Activated CD4-positive, alpha-beta memory T cell treated with anti-CD3 and anti-CD28 coated beads for 36 hours (primary cell): ENCODE data around the gene B4GALT1. TPM values are rescaled to one million over a fixed set of nuclear protein-coding genes. Genes with fewer than 3 reads are reported as not detected.

Experiments
- CTCF ChIA-PET: fragments of 350-600 bp; sonication (Branson Sonifier 250); formaldehyde crosslinking; loops from one replicate; lab custom pipeline; 2021; ENCODE audit warnings: antibody characterized with exemption, inconsistent platforms; lab: Charles Lee
- POLR2A ChIA-PET: fragments of 350-600 bp; sonication (Branson Sonifier 250); formaldehyde crosslinking; loops from one replicate; lab custom pipeline; 2021; ENCODE audit warnings: antibody characterized with exemption; lab: Charles Lee
- DNase-seq: peaks from one replicate; pipeline ENCODE4 v3.0.0-alpha.2; 2020
- H3K27ac Mint-ChIP-seq: one replicate; pipeline ENCODE4 v1.8.0; 2021; ENCODE audit warnings: mixed read lengths
- H3K27me3 Mint-ChIP-seq: one replicate; pipeline ENCODE4 v1.8.0; 2021; ENCODE audit warnings: mixed read lengths
- H3K36me3 Mint-ChIP-seq: one replicate; pipeline ENCODE4 v1.8.0; 2021; ENCODE audit warnings: mixed read lengths
- H3K4me1 Mint-ChIP-seq: one replicate; pipeline ENCODE4 v1.8.0; 2021; ENCODE audit warnings: low read depth, mixed read lengths
- H3K4me3 Mint-ChIP-seq: one replicate; pipeline ENCODE4 v1.8.0; 2021; ENCODE audit warnings: mild to moderate bottlenecking, mixed read lengths
- H3K9me3 Mint-ChIP-seq: one replicate; pipeline ENCODE4 v1.8.0; 2021; ENCODE audit warnings: mixed read lengths
- intact Hi-C: fragments of 100-400 bp; cut with micrococcal nuclease; formaldehyde crosslinking; loops from one replicate; pipeline ENCODE4 v1.15.1; 2023
- total RNA-seq, 2 experiments: library from RNA; stranded (reverse); gene quantifications; one replicate each; pipeline ENCODE4 v1.2.3, GENCODE V29; 2021

B4GALT1 gene
- total RNA-seq, 2 experiments from 2014 or later, result 76.6 to 78.0 TPM

DNA sequence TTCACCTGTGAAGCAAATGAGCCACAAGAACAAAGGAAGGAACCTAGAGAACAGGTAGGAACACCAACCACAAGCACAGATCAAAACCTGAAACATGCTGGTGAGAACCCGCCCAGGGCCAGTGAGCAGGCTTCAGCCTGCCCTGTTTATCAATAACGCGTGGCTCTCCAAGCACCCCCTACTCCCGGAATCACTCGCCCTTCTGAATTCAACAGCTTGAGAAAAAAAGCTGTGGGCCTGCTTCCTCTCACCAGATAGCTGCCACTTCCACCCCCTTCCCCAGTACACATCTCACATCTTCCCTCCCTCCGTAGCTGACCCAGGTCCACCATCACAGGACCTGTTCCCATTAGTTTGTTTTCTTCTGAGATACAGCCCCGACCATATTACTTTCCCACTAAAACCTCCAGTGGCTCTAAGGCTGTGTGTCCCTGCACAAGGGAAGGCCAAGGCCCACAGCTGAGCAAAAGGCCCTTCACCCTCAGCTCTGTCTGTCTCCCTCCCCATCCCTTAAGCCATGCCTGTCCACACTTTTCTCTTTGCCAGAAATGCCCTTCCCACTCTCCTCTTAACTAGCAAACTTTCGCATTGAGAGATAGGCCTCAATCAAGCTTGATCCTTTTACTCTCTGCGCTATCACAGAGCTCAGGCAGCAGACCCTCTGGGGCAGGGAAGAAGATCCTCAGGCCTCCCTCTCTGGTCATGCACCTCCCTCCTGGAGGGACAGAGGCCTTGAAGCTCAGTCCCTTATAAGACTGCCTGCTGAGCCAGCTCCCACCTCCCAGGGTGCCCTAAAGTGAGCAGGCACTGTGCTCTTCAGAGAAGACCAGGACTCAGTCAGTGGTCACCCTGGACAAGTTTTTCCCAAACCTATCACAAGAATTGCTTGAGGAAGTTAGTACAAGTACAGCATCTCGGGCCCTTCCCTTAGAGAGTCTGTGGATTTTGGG lies 30.1 kb downstream of the B4GALT1 start:
- Mint-ChIP-seq H3K36me3 (peaks cover 26% of the 10 kb centered on the region), H3K4me3 (peak overlapping the region; percentile 14), H3K4me1 (peaks cover 74% of the 10 kb centered on the region), H3K9me3 (no peaks in the 10 kb centered on the region), H3K27ac (peak overlapping the region; percentile 72), H3K27me3 (no peaks in the 10 kb centered on the region)
- peak; percentile 37 for DNase-seq
- CTCF ChIA-PET, result interaction anchor here (1.1 kb wide), 1 partner anchor 23 kb away, joined by 3 read pairs; no protein-coding TSS in a partner anchor
- POLR2A ChIA-PET, result interaction anchor here (1.8 kb wide), 1 partner anchor 24 kb away, joined by 8 read pairs; no protein-coding TSS in a partner anchor
- intact Hi-C loops, result no loop called here

DNA sequence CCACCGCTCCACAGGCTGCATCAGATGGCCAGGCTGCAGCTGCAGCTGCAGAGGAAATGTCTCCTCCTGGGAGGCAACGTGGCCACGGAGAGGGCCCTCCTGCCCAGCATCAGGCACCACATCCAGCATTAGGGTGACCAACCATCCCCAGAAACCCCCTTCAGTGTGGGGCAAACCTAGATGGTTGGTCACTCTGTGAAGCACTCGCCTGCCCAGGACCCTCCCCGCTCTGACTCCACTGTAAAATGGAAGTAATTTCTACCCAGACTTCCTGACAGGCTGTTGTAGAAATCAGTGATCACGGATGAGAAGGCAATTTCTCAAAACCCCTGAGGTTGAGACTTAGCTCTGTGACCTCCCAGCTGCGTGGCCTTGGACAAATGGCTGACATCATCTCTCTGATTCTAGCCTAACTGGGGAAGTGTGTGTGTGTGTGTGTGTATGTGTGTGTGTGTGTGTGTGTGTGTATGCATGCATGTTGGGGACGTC lies 31.6 kb downstream of the B4GALT1 start:
- DNase-seq, result peak; percentile 6
- Mint-ChIP-seq H3K4me1 (peaks cover 75% of the 10 kb centered on the region), H3K4me3 (no peak overlapping the region), H3K9me3 (no peaks in the 10 kb centered on the region), H3K36me3 (peaks cover 30% of the 10 kb centered on the region), H3K27ac (peak overlapping the region; percentile 61), H3K27me3 (no peaks in the 10 kb centered on the region)
- ChIA-PET POLR2A (no interaction called here), CTCF (no interaction called here)
- intact Hi-C loops, result no loop called here

DNA sequence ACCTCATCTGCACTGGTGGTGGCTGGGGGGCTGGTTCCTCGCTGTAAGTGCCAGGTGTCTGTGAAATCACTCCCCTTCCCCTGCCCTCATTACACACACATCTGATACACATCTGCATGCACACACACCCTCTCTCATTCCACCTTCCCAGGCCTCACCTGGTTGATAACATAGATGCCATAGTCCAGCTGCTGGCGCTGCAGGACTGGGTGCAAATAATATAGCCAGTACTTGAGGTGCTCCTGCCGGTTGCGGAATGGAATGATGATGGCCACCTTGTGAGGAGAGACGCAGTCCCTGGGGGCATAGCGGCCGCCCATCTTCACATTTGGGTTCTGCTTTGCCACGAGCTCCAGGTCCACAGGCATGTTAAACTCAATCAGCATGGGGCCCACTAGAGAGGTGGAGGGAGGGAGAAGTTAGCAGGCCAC lies 32.1 kb downstream of the B4GALT1 start:
- H3K4me1 Mint-ChIP-seq, result peaks cover 76% of the 10 kb centered on the region
- ChIA-PET CTCF (no interaction called here), POLR2A (no interaction called here)
- H3K36me3 Mint-ChIP-seq, result peaks cover 34% of the 10 kb centered on the region
- H3K27ac Mint-ChIP-seq, result no peak overlapping the region
- no peaks in the 10 kb centered on the region for H3K27me3 Mint-ChIP-seq
- peak; percentile 7 for DNase-seq
- no peak overlapping the region for H3K4me3 Mint-ChIP-seq
- H3K9me3 Mint-ChIP-seq, result no peaks in the 10 kb centered on the region
- intact Hi-C loops, result no loop called here

DNA sequence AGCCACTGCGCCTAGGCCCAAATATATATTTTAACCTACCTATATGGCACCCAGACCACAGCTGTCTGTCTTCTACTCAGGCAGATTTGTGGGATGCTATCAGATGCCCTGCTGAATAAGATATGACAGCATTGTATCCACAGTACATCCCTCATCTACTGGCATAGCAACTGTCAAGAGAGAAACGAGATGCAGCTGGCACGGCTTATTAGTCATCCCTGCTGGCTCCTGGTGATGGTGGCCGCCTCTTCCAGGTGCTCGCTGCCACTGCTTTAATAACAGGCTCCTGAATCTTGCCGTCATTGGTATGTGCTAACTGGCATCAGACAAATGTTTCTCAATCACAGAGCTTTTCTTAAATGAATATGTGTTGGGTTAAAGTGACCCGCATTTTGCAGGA lies 34.0 kb downstream of the B4GALT1 start:
- H3K9me3 Mint-ChIP-seq, result no peaks in the 10 kb centered on the region
- H3K27ac Mint-ChIP-seq, result no peak overlapping the region
- CTCF ChIA-PET, result interaction anchor here (1.7 kb wide), 1 partner anchor 38 kb away, joined by 6 read pairs; no protein-coding TSS in a partner anchor
- H3K4me1 Mint-ChIP-seq, result peaks cover 65% of the 10 kb centered on the region
- no peak overlapping the region for H3K4me3 Mint-ChIP-seq
- POLR2A ChIA-PET, result no interaction called here
- no peaks in the 10 kb centered on the region for H3K27me3 Mint-ChIP-seq
- intact Hi-C loops, result no loop called here
- DNase-seq, result peak; percentile 7
- H3K36me3 Mint-ChIP-seq, result peaks cover 50% of the 10 kb centered on the region

DNA sequence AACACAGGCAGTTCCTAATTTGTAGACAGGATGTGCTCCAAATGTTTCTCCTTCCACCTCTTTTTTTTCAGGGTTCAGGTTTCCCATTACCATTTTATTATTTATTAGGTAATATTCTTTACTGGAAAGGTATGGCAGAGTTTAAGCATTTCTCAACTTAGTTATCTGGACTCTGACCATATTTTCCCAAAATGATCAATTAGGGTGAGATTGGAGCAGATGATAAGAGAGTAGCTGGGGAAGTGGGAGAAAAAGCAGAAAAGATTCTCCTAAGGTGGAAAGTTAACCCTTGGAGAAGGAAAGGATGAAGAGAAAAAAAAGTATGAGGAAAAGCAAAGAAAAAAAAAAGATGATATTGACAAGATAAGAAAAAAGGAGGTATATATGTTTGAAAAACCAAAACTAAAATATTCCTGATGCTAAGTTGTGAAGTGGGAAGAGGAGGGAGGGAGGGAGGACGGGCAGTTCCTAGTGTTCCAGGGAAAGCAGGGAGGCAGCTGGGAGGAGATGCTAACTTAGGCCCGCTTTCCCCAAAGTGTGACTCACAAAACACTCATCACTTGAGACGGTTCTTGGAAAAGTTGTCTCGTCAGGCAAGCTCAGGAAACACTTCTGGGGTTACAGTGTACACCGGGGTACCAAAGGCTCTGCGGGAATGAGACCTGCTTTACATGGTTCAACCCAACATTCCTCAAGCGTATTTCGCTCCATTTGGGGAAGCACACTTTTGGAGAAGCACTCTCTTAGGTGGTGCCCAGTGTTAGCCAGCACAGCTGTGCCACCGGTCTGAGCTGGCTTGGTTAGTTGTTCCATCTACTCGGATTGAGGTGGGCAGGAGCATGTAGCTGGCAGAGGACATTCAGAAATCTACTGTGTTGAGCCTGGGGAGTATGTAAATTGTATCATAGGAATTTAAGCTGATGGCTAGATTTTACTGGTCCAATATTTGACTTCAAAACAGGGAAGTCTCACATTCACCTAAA lies 35.1 kb downstream of the B4GALT1 start:
- Mint-ChIP-seq H3K9me3 (no peaks in the 10 kb centered on the region), H3K4me3 (no peak overlapping the region), H3K27me3 (no peaks in the 10 kb centered on the region), H3K36me3 (peaks cover 58% of the 10 kb centered on the region), H3K27ac (peak overlapping the region; percentile 29), H3K4me1 (peaks cover 57% of the 10 kb centered on the region)
- intact Hi-C loops, result no loop called here
- POLR2A ChIA-PET, result no interaction called here
- CTCF ChIA-PET, result interaction anchor here (1.3 to 1.7 kb wide), 2 partner anchors 10 to 39 kb away, joined by 4 to 6 read pairs; no protein-coding TSS in a partner anchor
- peak; percentile 8 for DNase-seq

DNA sequence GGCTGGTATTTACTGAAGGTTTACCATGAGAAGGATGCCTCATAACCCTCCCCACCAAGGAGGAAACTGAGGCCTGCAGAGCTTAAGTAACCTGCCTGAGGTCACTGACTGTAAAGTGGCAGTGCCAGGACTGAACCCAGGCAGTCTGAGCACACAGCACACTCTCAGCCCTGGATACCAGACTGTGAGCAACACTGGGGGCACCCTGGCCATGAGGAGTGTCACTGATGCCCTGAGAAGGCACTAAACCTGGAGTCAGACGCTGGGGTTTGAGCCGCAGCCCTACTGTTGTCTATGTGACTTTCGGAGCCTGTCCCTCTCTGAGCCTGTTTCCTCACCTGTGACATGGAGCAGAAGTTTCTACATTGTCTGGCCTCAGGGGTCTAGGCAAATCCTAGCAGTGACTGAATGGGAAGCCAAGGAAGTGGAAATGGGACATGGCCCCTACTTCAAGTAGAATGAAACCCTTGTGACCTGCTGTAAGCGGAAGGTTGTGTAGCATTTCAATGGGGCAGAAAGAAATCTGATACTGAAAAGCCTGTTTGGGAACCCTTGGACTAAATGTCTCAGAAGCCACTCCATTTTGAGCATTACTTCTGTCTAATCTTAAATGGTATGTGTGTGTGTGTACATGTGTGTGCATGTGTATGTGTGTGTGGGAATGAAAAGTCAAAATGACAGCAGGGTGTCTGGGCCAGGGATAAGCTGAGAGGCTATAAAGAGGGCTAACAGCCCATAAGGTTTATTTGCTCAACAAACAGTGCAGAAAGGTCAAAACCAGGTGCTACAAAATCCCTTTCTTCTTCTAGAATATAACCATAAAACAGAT lies 36.0 kb downstream of the B4GALT1 start:
- Mint-ChIP-seq H3K4me1 (peaks cover 51% of the 10 kb centered on the region), H3K4me3 (no peak overlapping the region), H3K27ac (peak overlapping the region; percentile 86), H3K36me3 (peaks cover 58% of the 10 kb centered on the region), H3K9me3 (no peaks in the 10 kb centered on the region), H3K27me3 (no peaks in the 10 kb centered on the region)
- no peak for DNase-seq
- ChIA-PET CTCF (interaction anchor here (0.7 to 1.7 kb wide), 5 partner anchors 10 to 51 kb away, joined by 3 to 6 read pairs (median 3); no protein-coding TSS in a partner anchor), POLR2A (interaction anchor here (0.9 to 1.4 kb wide), 4 partner anchors 9 to 36 kb away, joined by 3 to 6 read pairs (median 4); partner anchors contain the start of gene B4GALT1)
- intact Hi-C loops, result loop anchor here (1.0 kb wide), 1 partner anchor 28 kb away; no protein-coding TSS in a partner anchor

DNA sequence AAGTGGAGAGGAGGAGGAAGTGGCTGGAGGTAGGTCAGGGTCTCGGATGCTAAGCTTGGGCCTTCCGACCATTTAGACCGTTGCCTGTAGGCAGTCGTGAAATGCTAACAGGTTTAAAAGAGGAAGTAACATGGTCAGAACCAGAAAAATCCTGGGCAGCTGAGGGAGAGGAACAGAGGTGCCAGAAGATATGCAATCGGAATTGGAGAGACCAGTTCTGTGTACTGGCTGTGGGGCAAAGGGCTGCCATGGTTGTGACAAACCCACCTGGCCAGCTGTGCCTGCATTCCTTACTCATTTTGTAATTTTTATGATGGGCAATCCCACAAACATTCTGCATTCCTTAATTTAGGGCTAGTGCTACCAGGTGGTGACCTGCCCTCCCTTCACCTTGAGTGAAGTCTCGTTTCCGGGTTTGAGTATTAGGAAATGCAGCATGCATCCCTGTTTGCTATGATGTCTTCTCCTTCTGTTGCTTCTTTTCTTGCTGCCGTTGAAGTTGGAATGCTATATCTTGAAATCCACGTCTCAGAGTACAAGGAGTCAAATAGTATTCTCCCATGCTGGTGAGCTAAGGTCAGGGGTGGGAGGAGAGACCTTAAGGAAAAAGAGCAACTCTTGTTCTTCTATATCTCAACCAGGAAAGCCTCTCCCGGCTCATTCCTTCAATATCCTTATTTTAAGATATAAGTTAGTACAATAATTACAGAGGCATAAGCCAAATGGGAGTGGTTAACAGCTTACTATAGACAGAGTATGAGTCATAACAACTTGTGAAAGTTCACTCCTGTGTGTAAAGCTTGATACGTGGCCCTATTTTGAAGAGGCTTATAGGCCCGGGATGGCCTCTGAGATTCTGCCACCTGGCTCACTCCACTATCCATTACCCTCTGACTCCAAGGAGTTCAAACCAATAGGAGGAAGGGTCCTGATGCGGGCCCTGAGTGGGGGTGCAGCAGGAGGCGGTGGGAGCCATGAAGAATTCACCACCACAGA lies 37.0 kb downstream of the B4GALT1 start:
- H3K27ac Mint-ChIP-seq, result peak overlapping the region; percentile 86
- ChIA-PET POLR2A (interaction anchor here (0.9 to 1.4 kb wide), 4 partner anchors 10 to 37 kb away, joined by 3 to 6 read pairs (median 4); partner anchors contain the start of gene B4GALT1), CTCF (interaction anchor here (0.7 to 1.3 kb wide), 4 partner anchors 39 to 52 kb away, joined by 3 read pairs; no protein-coding TSS in a partner anchor)
- no peaks in the 10 kb centered on the region for H3K27me3 Mint-ChIP-seq
- no peak overlapping the region for H3K4me3 Mint-ChIP-seq
- no peaks in the 10 kb centered on the region for H3K9me3 Mint-ChIP-seq
- peak; percentile 51 for DNase-seq
- peaks cover 61% of the 10 kb centered on the region for H3K36me3 Mint-ChIP-seq
- H3K4me1 Mint-ChIP-seq, result peaks cover 48% of the 10 kb centered on the region
- intact Hi-C loops, result loop anchor here (1.0 kb wide), 1 partner anchor 29 kb away; no protein-coding TSS in a partner anchor

DNA sequence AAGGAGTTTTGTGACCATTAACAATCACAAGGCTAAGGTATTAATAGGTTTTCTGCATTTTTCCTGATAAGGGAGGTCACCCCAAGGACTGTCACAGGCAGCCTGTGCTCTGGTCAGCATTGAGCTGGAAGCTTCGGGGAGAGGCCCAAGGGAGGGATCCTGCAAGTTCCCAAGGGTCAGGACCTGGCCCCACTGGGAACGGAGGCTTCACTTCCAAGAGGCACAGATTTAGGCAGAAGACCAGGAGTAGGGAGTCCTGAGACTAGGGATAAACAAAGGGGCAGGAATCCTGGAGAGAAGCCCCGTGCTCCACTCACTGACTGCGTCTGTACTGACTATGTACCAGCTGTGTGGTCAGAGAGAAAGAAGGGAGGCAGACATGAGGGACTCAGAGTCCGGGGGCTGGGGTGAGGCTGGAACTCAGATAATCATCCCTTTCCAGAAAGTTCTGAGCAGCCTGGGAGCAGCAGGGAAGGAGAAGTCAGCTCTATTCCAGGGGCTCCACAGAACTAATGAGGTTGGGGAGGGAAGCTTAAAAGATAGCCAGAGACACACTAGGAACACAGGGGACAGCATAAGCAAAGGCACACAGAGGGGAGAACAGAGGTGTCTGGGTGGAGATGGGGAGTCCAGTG lies 37.8 kb downstream of the B4GALT1 start:
- Mint-ChIP-seq H3K27ac (no peak overlapping the region), H3K4me3 (no peak overlapping the region), H3K4me1 (peaks cover 52% of the 10 kb centered on the region), H3K9me3 (no peaks in the 10 kb centered on the region), H3K36me3 (peaks cover 57% of the 10 kb centered on the region), H3K27me3 (no peaks in the 10 kb centered on the region)
- intact Hi-C loops, result no loop called here
- DNase-seq, result peak; percentile 5
- POLR2A ChIA-PET, result interaction anchor here (1.4 kb wide), 1 partner anchor 11 kb away, joined by 5 read pairs; no protein-coding TSS in a partner anchor
- CTCF ChIA-PET, result interaction anchor here (1.3 kb wide), 1 partner anchor 39 kb away, joined by 3 read pairs; no protein-coding TSS in a partner anchor

DNA sequence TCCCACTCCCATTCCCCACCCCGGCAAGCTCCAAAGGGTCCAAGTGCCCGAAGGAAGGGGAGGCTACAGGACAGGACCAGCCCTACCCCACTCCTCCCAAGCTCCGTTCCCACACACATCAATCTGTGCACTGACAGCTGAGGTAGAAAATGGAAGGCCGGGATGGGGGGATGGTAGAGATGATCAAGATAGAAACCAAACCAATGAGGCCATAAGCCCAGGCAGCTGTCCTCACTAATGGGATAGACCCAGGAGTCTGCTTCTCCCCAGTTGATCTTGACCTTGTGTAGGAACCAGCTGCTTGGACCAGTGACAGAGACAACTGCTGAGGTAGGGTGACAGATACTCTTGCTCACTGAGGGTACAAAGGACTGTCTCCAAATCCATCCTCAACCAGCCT lies 38.6 kb downstream of the B4GALT1 start:
- ChIA-PET POLR2A (no interaction called here), CTCF (no interaction called here)
- Mint-ChIP-seq H3K27me3 (no peaks in the 10 kb centered on the region), H3K9me3 (no peaks in the 10 kb centered on the region), H3K4me1 (peaks cover 50% of the 10 kb centered on the region), H3K36me3 (peaks cover 57% of the 10 kb centered on the region), H3K27ac (peak overlapping the region; percentile 61), H3K4me3 (no peak overlapping the region)
- intact Hi-C loops, result no loop called here
- DNase-seq, result no peak
